Mesenchymal stem cell (in vitro differentiated cells and primary cell): ENCODE data around the gene TEC.
"Not testable (repeated sequence)": the region's sequence is repeated elsewhere in the genome, so short reads cannot be mapped to it uniquely, and the experiment has no call there.

ENCODE experiments used
- DNase-seq: peaks from one replicate; pipeline ENCODE4 v3.0.0-alpha.2; 2013
- H2AFZ ChIP-seq: one replicate; pipeline ENCODE4 v1.6.1; 2013; ENCODE audit warnings: low read depth, mild to moderate bottlenecking, control low read depth, inconsistent platforms, low read length, moderate library complexity
- H2AK5ac ChIP-seq: 2 replicates; pipeline ENCODE4 v1.6.1; 2013; ENCODE audit warnings: low read length, moderate library complexity, mild to moderate bottlenecking, inconsistent platforms; ENCODE audit not compliant: severe bottlenecking
- H2BK120ac ChIP-seq: one replicate; pipeline ENCODE4 v1.6.1; 2013; ENCODE audit warnings: low read depth, mild to moderate bottlenecking, inconsistent platforms, low read length, moderate library complexity
- H2BK12ac ChIP-seq, 2 experiments: one replicate each; pipeline ENCODE4 v1.6.1; 2013; ENCODE audit warnings: inconsistent platforms in 2 of 2, low read length in 2 of 2, mild to moderate bottlenecking in 2 of 2, moderate library complexity in 2 of 2, control low read depth in 1 of 2
- H2BK15ac ChIP-seq: one replicate; pipeline ENCODE4 v1.6.1; 2013; ENCODE audit warnings: mild to moderate bottlenecking, low read depth, inconsistent platforms; ENCODE audit not compliant: poor library complexity, severe bottlenecking
- H2BK5ac ChIP-seq: 2 replicates; pipeline ENCODE4 v1.6.1; 2013; ENCODE audit warnings: low read depth, mild to moderate bottlenecking, low read length, control low read depth, inconsistent platforms; ENCODE audit not compliant: poor library complexity, severe bottlenecking
- H3K14ac ChIP-seq, 2 experiments: one replicate each; pipeline ENCODE4 v1.6.1; 2013; ENCODE audit warnings: inconsistent platforms in 2 of 2, low read length in 2 of 2, control low read depth in 1 of 2, mild to moderate bottlenecking in 1 of 2, moderate library complexity in 1 of 2
- H3K18ac ChIP-seq, 2 experiments: one replicate each; pipeline ENCODE4 v1.6.1; 2013; ENCODE audit warnings: inconsistent platforms in 2 of 2, low read length in 2 of 2, control low read depth in 1 of 2, low read depth in 1 of 2, mild to moderate bottlenecking in 1 of 2
- H3K23ac ChIP-seq, 2 experiments: one replicate each; pipeline ENCODE4 v1.6.1; 2013; ENCODE audit warnings: inconsistent platforms in 2 of 2, low read length in 2 of 2, mild to moderate bottlenecking in 2 of 2, moderate library complexity in 2 of 2, control low read depth in 1 of 2
- H3K27ac ChIP-seq: 2 replicates; pipeline ENCODE4 v1.5.1; 2013; ENCODE audit warnings: mild to moderate bottlenecking, moderate library complexity, low read length, control low read depth, inconsistent platforms; ENCODE audit not compliant: poor library complexity, severe bottlenecking
- H3K27me3 ChIP-seq, 2 experiments: 2 replicates each; pipeline versions ENCODE4 v1.6.1 to v1.7.0; 2013; ENCODE audit warnings: low read length in 2 of 2, mild to moderate bottlenecking in 2 of 2, moderate library complexity in 2 of 2, control low read depth in 1 of 2, inconsistent platforms in 1 of 2; ENCODE audit not compliant: control insufficient read depth in 1 of 2, insufficient read depth in 1 of 2
- H3K36me3 ChIP-seq, 2 experiments: 2 replicates each; pipeline versions ENCODE4 v1.6.1 to v1.7.0; 2013; ENCODE audit warnings: low read length in 2 of 2, control low read depth in 1 of 2, inconsistent platforms in 1 of 2, low read depth in 1 of 2, mild to moderate bottlenecking in 1 of 2; ENCODE audit not compliant: insufficient read depth in 2 of 2, control insufficient read depth in 1 of 2
- H3K4ac ChIP-seq, 2 experiments: one replicate each; pipeline ENCODE4 v1.6.1; 2013; ENCODE audit warnings: inconsistent platforms in 2 of 2, low read length in 2 of 2, mild to moderate bottlenecking in 2 of 2, moderate library complexity in 2 of 2, control low read depth in 1 of 2, low read depth in 1 of 2
- H3K4me1 ChIP-seq: 2 replicates; pipeline ENCODE4 v1.6.1; 2013; ENCODE audit warnings: low read depth, low read length, control low read depth; ENCODE audit not compliant: control insufficient read depth, insufficient read depth
- H3K4me2 ChIP-seq: 2 replicates; pipeline ENCODE4 v1.6.1; 2013; ENCODE audit warnings: low read length, mild to moderate bottlenecking, inconsistent platforms; ENCODE audit not compliant: poor library complexity, severe bottlenecking
- H3K4me3 ChIP-seq, 2 experiments: 2 replicates each; pipeline versions ENCODE4 v1.5.1 to v1.7.0; 2013; ENCODE audit warnings: low read length in 2 of 2, mild to moderate bottlenecking in 2 of 2, control low read depth in 1 of 2, low read depth in 1 of 2; ENCODE audit not compliant: insufficient read depth in 1 of 2
- H3K79me1 ChIP-seq: replicated peaks from 2 replicates; pipeline ENCODE4 v1.6.1; 2013; ENCODE audit warnings: mild to moderate bottlenecking, control low read depth, low read length, inconsistent platforms; ENCODE audit not compliant: poor library complexity, severe bottlenecking
- H3K9ac ChIP-seq: 2 replicates; pipeline ENCODE4 v1.7.0; 2013; ENCODE audit warnings: mild to moderate bottlenecking, low read length, moderate library complexity
- H3K9me3 ChIP-seq: 2 replicates; pipeline ENCODE4 v1.7.0; 2013; ENCODE audit warnings: mild to moderate bottlenecking, low read length; ENCODE audit not compliant: control insufficient read depth
- H4K8ac ChIP-seq: one replicate; pipeline ENCODE4 v1.6.1; 2013; ENCODE audit warnings: inconsistent platforms, mild to moderate bottlenecking, low read length, moderate library complexity
- H4K91ac ChIP-seq: one replicate; pipeline ENCODE4 v1.6.1; 2013; ENCODE audit warnings: mild to moderate bottlenecking, low read length, inconsistent platforms
- WGBS: methylation state at CpG from one replicate; pipeline ENCODE4 v1.1.7; 2013; ENCODE audit warnings: mixed read lengths; 5-methylcytosine and 5-hydroxymethylcytosine counted together

Gene TEC

GRCh38 chr4:48167538-48168263 is 101.9 kb downstream of the TEC start:
- no peak overlapping the region for H2BK12ac ChIP-seq
- H3K4ac ChIP-seq, result no peak overlapping the region
- peaks cover 10% of the 10 kb centered on the region for H3K9me3 ChIP-seq
- no peak overlapping the region for H3K4me2 ChIP-seq
- no peak overlapping the region for H2AFZ ChIP-seq
- H3K27ac ChIP-seq, result no peak overlapping the region
- no peaks in the 10 kb centered on the region for H3K27me3 ChIP-seq
- H4K91ac ChIP-seq, result no peak overlapping the region
- no peak for DNase-seq
- no peak overlapping the region for H2AK5ac ChIP-seq
- WGBS, result 89% methylated on average over 3 of the region's 5 CpGs
- H3K9ac ChIP-seq, result no peak overlapping the region
- no peak overlapping the region for H3K14ac ChIP-seq
- H3K4me1 ChIP-seq, result no peaks in the 10 kb centered on the region
- H3K79me1 ChIP-seq, result peaks cover 4% of the 10 kb centered on the region
- H4K8ac ChIP-seq, result no peak overlapping the region
- H2BK120ac ChIP-seq, result no peak overlapping the region
- H3K4me3 ChIP-seq, result no peak overlapping the region
- no peak overlapping the region for H2BK15ac ChIP-seq
- no peak overlapping the region for H3K18ac ChIP-seq
- no peak overlapping the region for H2BK5ac ChIP-seq
- no peaks in the 10 kb centered on the region for H3K36me3 ChIP-seq
- no peak overlapping the region for H3K23ac ChIP-seq

- not testable (repeated sequence) for H3K4me3 ChIP-seq, H2AK5ac ChIP-seq, H4K8ac ChIP-seq, H3K14ac ChIP-seq, H3K18ac ChIP-seq, H3K36me3 ChIP-seq, H2BK12ac ChIP-seq, H3K23ac ChIP-seq, H2BK120ac ChIP-seq, H3K27ac ChIP-seq, H3K4ac ChIP-seq, H3K4me2 ChIP-seq, H2BK15ac ChIP-seq, H3K79me1 ChIP-seq, H3K27me3 ChIP-seq, H2BK5ac ChIP-seq, H3K9me3 ChIP-seq, DNase-seq, H4K91ac ChIP-seq, H3K4me1 ChIP-seq, H2AFZ ChIP-seq, H3K9ac ChIP-seq
- over 99% methylated on average over 8 of the region's 9 CpGs for WGBS
Measured at GRCh38 chr4:48164561-48164960, 105.1 kb downstream of the TEC start.

- H3K9me3 ChIP-seq, result peaks cover 7% of the 10 kb centered on the region
- no peaks in the 10 kb centered on the region for H3K27me3 ChIP-seq
- H3K4me2 ChIP-seq, result no peak overlapping the region
- no CpG with 5 or more reads among the region's 1 CpG for WGBS
- no peak overlapping the region for H3K27ac ChIP-seq
- H2BK12ac ChIP-seq, result no peak overlapping the region
- H2AFZ ChIP-seq, result no peak overlapping the region
- H4K8ac ChIP-seq, result no peak overlapping the region
- no peak overlapping the region for H4K91ac ChIP-seq
- H3K4me1 ChIP-seq, result no peaks in the 10 kb centered on the region
- no peak overlapping the region for H3K14ac ChIP-seq
- no peak for DNase-seq
- no peak overlapping the region for H3K18ac ChIP-seq
- no peak overlapping the region for H2BK15ac ChIP-seq
- no peaks in the 10 kb centered on the region for H3K79me1 ChIP-seq
- H3K4me3 ChIP-seq, result no peak overlapping the region
- H3K9ac ChIP-seq, result no peak overlapping the region
- H3K23ac ChIP-seq, result no peak overlapping the region
- H2BK5ac ChIP-seq, result no peak overlapping the region
- peaks cover 0 to 2% of the 10 kb centered on the region in 2 experiments for H3K36me3 ChIP-seq
- no peak overlapping the region for H3K4ac ChIP-seq
- H2BK120ac ChIP-seq, result no peak overlapping the region
- no peak overlapping the region for H2AK5ac ChIP-seq
Measured at GRCh38 chr4:48163746-48164145, 105.9 kb downstream of the TEC start.

- peaks cover 0 to 2% of the 10 kb centered on the region in 2 experiments for H3K36me3 ChIP-seq
- no peaks in the 10 kb centered on the region for H3K9me3 ChIP-seq
- no peak overlapping the region for H2AFZ ChIP-seq
- H3K79me1 ChIP-seq, result peaks cover 2% of the 10 kb centered on the region
- H4K91ac ChIP-seq, result no peak overlapping the region
- H3K14ac ChIP-seq, result no peak overlapping the region
- no peaks in the 10 kb centered on the region for H3K4me1 ChIP-seq
- DNase-seq, result no peak
- no peak overlapping the region for H3K4ac ChIP-seq
- no peak overlapping the region for H2BK12ac ChIP-seq
- no peak overlapping the region for H2BK15ac ChIP-seq
- H3K9ac ChIP-seq, result peak overlapping the region; percentile 36
- no peak overlapping the region for H2AK5ac ChIP-seq
- H3K23ac ChIP-seq, result no peak overlapping the region
- H4K8ac ChIP-seq, result no peak overlapping the region
- H3K4me3 ChIP-seq, result no peak overlapping the region
- H2BK120ac ChIP-seq, result no peak overlapping the region
- no peaks in the 10 kb centered on the region for H3K27me3 ChIP-seq
- WGBS, result 72% methylated on average over 2 of the region's 4 CpGs
- H3K18ac ChIP-seq, result no peak overlapping the region
- no peak overlapping the region for H2BK5ac ChIP-seq
- no peak overlapping the region for H3K27ac ChIP-seq
- no peak overlapping the region for H3K4me2 ChIP-seq
Measured at GRCh38 chr4:48162162-48162561, 107.5 kb downstream of the TEC start.
